Left renal cortex interstitium (tissue), 4 donors: Measurements from ENCODE around the gene WDR88. TPM values are rescaled to one million over a fixed set of nuclear protein-coding genes. Genes with fewer than 3 reads are reported as not detected.
"Not testable (repeated sequence)": the region's sequence is repeated elsewhere in the genome, so short reads cannot be mapped to it uniquely, and the experiment has no call there.

Experiments
- DNase-seq, 4 donors: peaks; one replicate each; pipeline ENCODE4 v3.0.0-alpha.2; 2013; ENCODE audit warnings: low read depth in 4 of 4, low spot score in 2 of 4, missing footprints in 1 of 4
- polyA plus RNA-seq, 4 donors: library from polyadenylated mRNA; unstranded; fragments of 120-200 nt; gene quantifications; one replicate each; pipeline ENCODE4 v1.2.1, GENCODE V29; 2013; ENCODE audit not compliant: insufficient read length in 4 of 4

Gene WDR88
- polyA plus RNA-seq, 4 donors = 1.2 to 2.1 (median 1.6) TPM

DNA sequence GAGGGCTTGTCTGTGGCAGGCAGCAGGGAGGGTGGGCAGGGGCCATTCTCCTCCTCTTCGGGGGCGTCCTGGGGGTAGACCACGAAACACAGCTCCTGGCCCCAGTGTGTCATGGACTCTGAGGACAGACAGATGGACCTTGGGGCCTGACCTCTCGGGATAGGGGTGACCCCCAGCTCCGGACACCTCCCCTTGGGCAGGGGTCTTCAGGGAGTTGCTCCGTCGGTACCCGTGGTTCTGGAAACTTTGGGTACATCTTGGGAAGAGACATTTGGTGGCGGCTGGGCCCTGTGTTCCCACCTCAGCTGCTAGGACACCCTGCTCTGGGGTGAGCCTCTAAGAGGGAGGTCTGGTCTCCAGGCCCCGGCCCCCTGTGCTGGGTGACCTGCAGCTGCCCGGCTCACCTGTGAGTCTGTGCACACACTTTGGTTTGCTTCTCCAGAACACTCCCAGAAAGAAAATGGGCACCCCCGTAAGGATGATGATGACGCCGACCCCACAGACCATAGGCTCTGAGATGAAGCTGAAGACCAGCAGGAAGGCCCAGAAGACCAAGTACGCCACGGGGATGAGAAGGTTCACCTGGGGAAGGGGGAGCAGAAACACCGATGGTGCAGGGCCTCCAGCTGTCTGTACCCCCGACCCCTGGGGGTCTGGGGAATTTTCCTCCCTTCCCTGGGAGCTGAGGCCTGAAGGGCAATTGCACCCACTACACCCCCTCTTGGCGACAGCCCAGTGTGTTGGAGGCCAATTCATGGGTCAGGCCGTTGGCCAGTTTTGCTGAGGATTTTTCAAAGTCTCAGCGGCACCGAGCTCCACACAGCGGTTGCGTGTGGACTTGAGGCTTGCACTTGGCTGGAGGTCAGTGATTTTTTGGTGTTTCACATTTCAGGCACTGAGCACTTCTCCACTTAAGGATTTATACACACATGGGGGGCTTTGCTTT lies 77.3 kb downstream of the WDR88 start:
- no peak for DNase-seq

DNA sequence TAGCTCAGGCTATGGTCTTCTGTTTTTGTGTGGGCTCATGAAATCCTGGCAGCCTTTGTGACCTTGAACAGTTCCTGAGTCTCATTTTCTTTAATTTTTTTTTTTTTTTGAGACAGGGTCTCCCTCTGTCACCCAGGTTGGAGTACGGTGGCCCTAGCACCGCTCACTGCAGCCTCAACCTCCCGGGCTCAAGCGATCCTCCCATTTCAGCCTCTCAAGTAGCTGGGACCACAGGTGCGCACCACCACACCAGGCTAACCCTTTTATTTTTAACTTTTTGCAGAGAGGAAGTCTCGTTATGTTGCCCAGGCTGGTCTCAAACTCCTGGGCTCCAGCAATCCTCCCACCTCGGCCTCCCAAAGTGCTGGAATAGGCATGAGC lies 77.9 kb downstream of the WDR88 start:
- DNase-seq = not testable (repeated sequence)

- DNase-seq = no peak
These were observed 78.5 kb downstream of the WDR88 start for GRCh38 chr19:33210266-33210940.

GRCh38 chr19:33211794-33212435 lies 80.0 kb downstream of the WDR88 start:
- DNase-seq = no peak

DNA sequence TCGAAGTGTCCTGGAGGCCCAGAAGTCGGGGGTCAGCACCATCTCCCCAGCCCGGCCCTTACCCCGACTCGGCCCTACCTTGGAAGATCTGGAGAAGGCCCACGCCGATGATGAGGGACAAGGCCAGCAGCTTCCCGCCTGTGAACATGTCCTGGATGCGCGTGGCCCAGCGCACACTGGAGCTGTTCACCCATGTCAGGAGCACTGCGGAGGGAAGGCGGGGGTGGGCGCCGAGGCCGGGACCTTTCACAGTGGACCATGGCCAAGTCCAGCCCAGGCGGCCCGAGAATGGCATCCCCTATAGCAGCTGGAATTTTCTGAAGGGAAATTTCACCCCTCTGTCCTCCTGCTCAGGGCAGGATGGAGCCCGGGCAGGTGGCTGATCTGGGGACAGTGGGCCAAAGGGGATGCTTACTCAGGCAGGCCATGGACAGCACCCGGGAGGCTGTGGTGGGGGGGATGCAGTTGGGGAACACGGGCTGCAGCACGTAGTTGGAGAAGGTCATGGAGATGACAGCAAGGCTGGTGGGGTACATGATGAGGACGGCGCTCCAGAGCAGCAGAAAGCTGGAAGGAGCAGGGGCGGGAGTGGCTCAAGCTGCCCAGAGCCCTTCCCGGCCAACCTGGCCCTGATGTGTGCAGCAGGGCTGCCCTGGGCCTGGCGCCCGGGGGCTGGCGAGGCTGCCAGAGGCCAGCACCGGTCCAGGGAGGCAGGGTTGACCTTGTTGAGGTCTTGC lies 80.7 kb downstream of the WDR88 start:
- DNase-seq = no peak

DNA sequence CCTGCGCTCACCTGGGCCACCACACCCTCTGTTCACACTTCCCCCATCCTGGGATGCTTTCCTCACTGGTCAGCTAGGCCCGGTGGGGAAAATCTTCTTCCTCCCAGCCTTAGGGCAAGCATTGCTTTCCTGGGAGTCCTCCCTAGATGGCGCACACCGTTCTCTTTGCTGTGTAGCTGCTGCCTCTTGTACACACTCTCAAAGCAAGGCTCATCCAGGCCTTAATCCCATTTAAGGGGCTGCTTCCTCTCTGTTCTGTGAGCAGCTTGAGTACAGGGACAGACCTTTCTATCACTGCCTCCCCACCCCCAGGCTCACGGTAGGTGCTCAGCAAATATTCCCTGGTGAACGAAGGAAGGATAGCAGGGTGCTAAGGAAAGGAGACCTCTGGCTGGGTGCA lies 82.7 kb downstream of the WDR88 start:
- DNase-seq = no peak

GRCh38 chr19:33215438-33216197 lies 83.7 kb downstream of the WDR88 start:
- DNase-seq = no peak

- DNase-seq = no peak
These were observed 84.4 kb downstream of the WDR88 start for GRCh38 chr19:33216198-33216830.

- DNase-seq = no peak
These were observed 86.0 kb downstream of the WDR88 start for GRCh38 chr19:33217881-33218280.

DNA sequence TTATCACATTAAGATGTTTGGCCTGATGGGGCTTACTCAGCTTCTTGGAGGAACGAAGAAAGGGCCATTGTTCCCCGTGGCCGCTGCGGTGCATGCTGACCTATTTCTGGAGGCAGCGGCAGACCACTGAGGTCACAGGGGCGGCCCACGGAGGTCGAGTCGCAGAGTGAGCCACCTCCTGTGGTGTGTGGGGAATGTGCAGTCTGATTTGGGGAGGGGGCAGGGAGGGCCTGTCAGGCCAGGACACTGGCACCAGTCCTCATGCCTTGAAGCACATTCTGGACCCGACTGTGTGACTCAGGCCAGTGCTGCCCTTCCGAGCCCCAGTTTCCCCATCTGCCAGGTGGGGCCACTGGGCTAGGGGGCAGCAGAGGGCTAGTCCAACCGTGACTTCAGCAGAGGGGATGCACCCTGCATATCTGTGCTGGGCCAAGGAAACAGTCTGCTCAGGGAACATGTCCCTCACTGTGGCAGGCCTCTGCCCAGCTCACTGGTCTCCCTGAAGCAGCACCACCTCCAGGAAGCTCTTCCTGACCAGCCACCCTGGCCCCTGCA lies 87.4 kb downstream of the WDR88 start:
- no peak for DNase-seq

DNA sequence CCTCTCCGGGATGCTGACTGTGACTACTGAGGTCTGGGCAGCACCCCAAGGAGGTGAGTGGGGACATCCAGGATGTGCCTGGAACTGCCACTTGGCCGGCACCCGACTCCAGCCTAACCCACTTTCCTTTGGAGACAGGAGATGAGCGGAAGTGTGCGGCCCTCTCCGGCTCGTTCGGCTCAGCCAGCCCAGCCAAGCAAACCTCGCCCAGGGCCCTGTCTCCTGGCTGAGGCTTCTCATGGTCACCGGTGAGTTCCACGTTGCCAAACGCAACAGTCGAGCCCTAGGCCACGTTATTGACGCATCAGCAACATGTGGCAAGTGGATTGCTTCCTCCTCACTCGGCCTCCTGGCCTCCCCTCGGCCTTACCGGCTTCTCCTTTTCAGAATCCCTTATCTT lies 88.2 kb downstream of the WDR88 start:
- no peak for DNase-seq

DNA sequence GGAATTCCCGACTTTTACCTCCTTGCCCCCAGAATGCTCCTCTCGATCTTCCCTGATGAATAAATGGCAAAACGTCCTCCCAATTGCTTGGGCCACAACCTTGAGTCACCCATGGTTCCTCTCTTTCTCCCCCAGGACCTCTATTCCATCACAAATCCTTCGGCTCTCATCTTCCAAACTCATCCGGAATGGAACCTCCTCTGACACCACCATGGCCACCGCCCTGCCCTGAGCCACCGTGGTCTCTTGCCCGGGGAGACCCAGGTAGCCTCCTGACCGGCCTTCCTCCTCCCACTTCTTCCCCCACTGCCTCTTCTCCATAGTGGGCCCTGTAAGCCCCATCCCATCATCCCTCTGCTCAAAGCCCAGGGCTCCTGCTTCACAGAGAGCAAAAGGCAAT lies 88.8 kb downstream of the WDR88 start:
- no peak for DNase-seq

DNA sequence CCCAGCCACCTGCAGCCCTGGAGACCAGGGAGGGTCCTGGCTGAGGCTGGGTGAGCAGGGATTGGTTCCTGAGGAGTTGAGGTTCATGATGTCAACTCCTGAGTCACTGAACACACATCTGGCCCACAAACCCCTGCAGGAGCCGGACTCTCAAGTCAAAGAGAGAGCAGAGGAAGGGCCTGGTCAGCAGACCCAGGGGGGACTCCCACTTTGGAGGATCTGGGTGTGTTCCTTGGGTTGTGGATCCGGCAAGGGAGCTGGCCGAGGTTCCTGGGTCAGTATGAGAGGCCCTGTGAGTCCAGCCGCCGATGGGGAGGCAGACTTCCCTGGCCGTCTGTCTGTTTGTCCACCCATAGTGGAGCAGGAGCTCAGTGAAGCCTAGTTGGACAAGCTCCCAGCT lies 89.7 kb downstream of the WDR88 start:
- no peak for DNase-seq

- not testable (repeated sequence) for DNase-seq
These were observed 90.3 kb downstream of the WDR88 start for GRCh38 chr19:33222255-33222654.

- DNase-seq = no peak
These were observed 93.0 kb downstream of the WDR88 start for GRCh38 chr19:33224694-33225457.
